ENCODE measurements around the gene SLC4A1AP. TPM values are rescaled to one million over a fixed set of nuclear protein-coding genes. Genes with fewer than 3 reads are reported as not detected.

SLC4A1AP gene
- total and polyA plus RNA-seq, 2 of the 13 experiments (the other 11 are each of a cell fraction or from before 2014, with no cell fraction given): 15.3 to 44.6 TPM

DNA sequence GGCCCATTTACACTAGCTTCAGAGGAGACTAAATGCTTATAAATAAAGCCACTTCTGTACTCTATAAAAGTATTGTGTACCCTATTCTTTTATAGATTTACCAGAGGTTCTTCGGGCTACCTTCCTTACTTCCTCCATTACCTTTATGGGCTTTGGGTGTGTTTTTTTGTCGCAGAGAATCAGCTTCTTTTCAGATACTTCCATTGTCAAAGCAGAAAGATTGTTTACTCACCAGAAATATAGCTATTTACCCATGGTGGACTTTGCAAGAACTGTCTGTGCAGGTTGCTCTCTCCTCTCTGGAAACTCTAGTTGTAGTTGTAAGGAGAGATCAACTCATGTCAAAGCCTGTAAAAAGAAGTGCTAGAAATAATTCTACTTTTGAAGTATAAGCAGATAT lies 49.7 kb upstream of the SLC4A1AP start (continued):
- TF ChIP-seq, protein P1, sequence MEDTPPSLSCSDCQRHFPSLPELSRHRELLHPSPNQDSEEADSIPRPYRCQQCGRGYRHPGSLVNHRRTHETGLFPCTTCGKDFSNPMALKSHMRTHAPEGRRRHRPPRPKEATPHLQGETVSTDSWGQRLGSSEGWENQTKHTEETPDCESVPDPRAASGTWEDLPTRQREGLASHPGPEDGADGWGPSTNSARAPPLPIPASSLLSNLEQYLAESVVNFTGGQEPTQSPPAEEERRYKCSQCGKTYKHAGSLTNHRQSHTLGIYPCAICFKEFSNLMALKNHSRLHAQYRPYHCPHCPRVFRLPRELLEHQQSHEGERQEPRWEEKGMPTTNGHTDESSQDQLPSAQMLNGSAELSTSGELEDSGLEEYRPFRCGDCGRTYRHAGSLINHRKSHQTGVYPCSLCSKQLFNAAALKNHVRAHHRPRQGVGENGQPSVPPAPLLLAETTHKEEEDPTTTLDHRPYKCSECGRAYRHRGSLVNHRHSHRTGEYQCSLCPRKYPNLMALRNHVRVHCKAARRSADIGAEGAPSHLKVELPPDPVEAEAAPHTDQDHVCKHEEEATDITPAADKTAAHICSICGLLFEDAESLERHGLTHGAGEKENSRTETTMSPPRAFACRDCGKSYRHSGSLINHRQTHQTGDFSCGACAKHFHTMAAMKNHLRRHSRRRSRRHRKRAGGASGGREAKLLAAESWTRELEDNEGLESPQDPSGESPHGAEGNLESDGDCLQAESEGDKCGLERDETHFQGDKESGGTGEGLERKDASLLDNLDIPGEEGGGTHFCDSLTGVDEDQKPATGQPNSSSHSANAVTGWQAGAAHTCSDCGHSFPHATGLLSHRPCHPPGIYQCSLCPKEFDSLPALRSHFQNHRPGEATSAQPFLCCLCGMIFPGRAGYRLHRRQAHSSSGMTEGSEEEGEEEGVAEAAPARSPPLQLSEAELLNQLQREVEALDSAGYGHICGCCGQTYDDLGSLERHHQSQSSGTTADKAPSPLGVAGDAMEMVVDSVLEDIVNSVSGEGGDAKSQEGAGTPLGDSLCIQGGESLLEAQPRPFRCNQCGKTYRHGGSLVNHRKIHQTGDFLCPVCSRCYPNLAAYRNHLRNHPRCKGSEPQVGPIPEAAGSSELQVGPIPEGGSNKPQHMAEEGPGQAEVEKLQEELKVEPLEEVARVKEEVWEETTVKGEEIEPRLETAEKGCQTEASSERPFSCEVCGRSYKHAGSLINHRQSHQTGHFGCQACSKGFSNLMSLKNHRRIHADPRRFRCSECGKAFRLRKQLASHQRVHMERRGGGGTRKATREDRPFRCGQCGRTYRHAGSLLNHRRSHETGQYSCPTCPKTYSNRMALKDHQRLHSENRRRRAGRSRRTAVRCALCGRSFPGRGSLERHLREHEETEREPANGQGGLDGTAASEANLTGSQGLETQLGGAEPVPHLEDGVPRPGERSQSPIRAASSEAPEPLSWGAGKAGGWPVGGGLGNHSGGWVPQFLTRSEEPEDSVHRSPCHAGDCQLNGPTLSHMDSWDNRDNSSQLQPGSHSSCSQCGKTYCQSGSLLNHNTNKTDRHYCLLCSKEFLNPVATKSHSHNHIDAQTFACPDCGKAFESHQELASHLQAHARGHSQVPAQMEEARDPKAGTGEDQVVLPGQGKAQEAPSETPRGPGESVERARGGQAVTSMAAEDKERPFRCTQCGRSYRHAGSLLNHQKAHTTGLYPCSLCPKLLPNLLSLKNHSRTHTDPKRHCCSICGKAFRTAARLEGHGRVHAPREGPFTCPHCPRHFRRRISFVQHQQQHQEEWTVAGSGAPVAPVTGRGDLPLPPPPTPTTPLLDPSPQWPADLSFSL (CRISPR knock-in tag; IDR thresholded peaks at IDR 0.05): no peak
- no peak for TF ChIP-seq ZNF496 (CRISPR knock-in tag; IDR thresholded peaks at IDR 0.05; ENCODE audit: insufficient replicate concordance)
- TF ChIP-seq, protein P2, sequence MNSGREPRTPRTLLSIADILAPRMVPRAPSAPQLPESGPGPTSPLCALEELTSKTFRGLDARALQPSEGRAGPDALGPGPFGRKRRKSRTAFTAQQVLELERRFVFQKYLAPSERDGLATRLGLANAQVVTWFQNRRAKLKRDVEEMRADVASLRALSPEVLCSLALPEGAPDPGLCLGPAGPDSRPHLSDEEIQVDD (CRISPR knock-in tag; IDR thresholded peaks at IDR 0.05; ENCODE audit: borderline replicate concordance): no peak
- TF ChIP-seq ZNF430 (CRISPR knock-in tag; IDR thresholded peaks at IDR 0.05): no peak
- no peak for TF ChIP-seq RNF2 (conservative IDR thresholded peaks at IDR 0.05; ENCODE audit: low read depth)
- TF ChIP-seq, protein P3, sequence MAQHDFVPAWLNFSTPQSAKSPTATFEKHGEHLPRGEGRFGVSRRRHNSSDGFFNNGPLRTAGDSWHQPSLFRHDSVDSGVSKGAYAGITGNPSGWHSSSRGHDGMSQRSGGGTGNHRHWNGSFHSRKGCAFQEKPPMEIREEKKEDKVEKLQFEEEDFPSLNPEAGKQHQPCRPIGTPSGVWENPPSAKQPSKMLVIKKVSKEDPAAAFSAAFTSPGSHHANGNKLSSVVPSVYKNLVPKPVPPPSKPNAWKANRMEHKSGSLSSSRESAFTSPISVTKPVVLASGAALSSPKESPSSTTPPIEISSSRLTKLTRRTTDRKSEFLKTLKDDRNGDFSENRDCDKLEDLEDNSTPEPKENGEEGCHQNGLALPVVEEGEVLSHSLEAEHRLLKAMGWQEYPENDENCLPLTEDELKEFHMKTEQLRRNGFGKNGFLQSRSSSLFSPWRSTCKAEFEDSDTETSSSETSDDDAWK (CRISPR knock-in tag; IDR thresholded peaks at IDR 0.05): no peak
- TF ChIP-seq ZNF720 (CRISPR knock-in tag; IDR thresholded peaks at IDR 0.05): no peak
- 0 out of 2 replicates have a peak, but pooled peaks have one; percentile 27 for TF ChIP-seq ELF3 (CRISPR knock-in tag; IDR thresholded peaks at IDR 0.05)
- no peak for TF ChIP-seq ZNF773 (CRISPR knock-in tag; IDR thresholded peaks at IDR 0.05; ENCODE audit: borderline replicate concordance)
- no peak for TF ChIP-seq PTBP1 (IDR thresholded peaks at IDR 0.05; ENCODE audit: low read depth, low read length, poor library complexity, severe bottlenecking)
- TF ChIP-seq HNF4A (CRISPR knock-in tag; IDR thresholded peaks at IDR 0.05): peak; percentile 60
- TF ChIP-seq FOXA3 (CRISPR knock-in tag; IDR thresholded peaks at IDR 0.05): peak; percentile 65
- TF ChIP-seq HNF4G (IDR thresholded peaks at IDR 0.05; ENCODE audit: borderline replicate concordance, low read depth, low read length): peak; percentile 40; the same call in 1 of the 2 replicates
- no peak for TF ChIP-seq HNF4G (CRISPR knock-in tag; IDR thresholded peaks at IDR 0.05; ENCODE audit: borderline replicate concordance, low read depth)
- no peak for TF ChIP-seq FOXP1 (IDR thresholded peaks at IDR 0.05)
- peak; percentile 46 for TF ChIP-seq FOXP1 (CRISPR knock-in tag; IDR thresholded peaks at IDR 0.05)
- no peak for TF ChIP-seq REPIN1 (CRISPR knock-in tag; IDR thresholded peaks at IDR 0.05; ENCODE audit: borderline replicate concordance, low read depth)
- TF ChIP-seq ZNF337 (CRISPR knock-in tag; IDR thresholded peaks at IDR 0.05; ENCODE audit: borderline replicate concordance, low read depth): no peak
- TF ChIP-seq ZNF792 (CRISPR knock-in tag; IDR thresholded peaks at IDR 0.05): no peak
- TF ChIP-seq ZNF317 (CRISPR knock-in tag; IDR thresholded peaks at IDR 0.05): peak; percentile 66; the same call in 1 of the 2 replicates
- TF ChIP-seq MEIS2 (CRISPR knock-in tag; IDR thresholded peaks at IDR 0.05): no peak
- no peak for TF ChIP-seq RFXANK (CRISPR knock-in tag; IDR thresholded peaks at IDR 0.05)

Measured in HepG2 (cell line).